Gastrocnemius medialis (tissue), 4 donors: ENCODE data around the gene ADSS1.

ENCODE experiments used
- CTCF ChIP-seq, 5 experiments: fragments of 450-650 bp in 3 of 5; fragments of 200-600 bp in 2 of 5; sonication (generic) in 2 of 5; IDR thresholded peaks in 4 of 5; conservative IDR thresholded peaks in 1 of 5; 1 replicate in 4 of 5; 2 replicates in 1 of 5; pipeline ENCODE4 v1.5.1; 2016 to 2019; ENCODE audit warnings: antibody characterized with exemption in 5 of 5, mild to moderate bottlenecking in 3 of 5, moderate library complexity in 3 of 5
- POLR2A ChIP-seq, 2 donors: fragments of 450-650 bp; IDR thresholded peaks; one replicate each; pipeline ENCODE4 v1.6.1; 2017; ENCODE audit warnings: antibody characterized with exemption in 2 of 2, mild to moderate bottlenecking in 2 of 2, moderate library complexity in 2 of 2

GRCh38 chr14:104738375-104739019 is 14.5 kb downstream of the ADSS1 start:
- TF ChIP-seq CTCF (IDR thresholded peaks at IDR 0.05 in 4 of 5, conservative IDR thresholded peaks at IDR 0.05 in 1 of 5): no peak
- TF ChIP-seq POLR2A (IDR thresholded peaks at IDR 0.05): no peak
